ENCODE measurements around the gene ZNF385B. TPM values are rescaled to one million over a fixed set of nuclear protein-coding genes. Genes with fewer than 3 reads are reported as not detected.
"Not testable (repeated sequence)": the region's sequence is repeated elsewhere in the genome, so short reads cannot be mapped to it uniquely, and the experiment has no call there.

ZNF385B gene
- total and polyA plus RNA-seq, 11 donors = 0.07 to 12.2 (median 2.3) TPM

GRCh38 chr2:179790235-179791217, 70.9 kb downstream of the ZNF385B start:
- DNase-seq (no peak), ATAC-seq (no peak)
- Histone ChIP-seq H3K36me3 (no peaks in the 10 kb centered on the region), H3K4me3 (no peak overlapping the region), H3K4me1 (no peaks in the 10 kb centered on the region), H3K9me3 (no peaks in the 10 kb centered on the region), H3K27ac (no peak overlapping the region), H3K27me3 (no peaks in the 10 kb centered on the region)
- WGBS, 4 donors = 73 to 83% (median 80%) methylated on average over 3 of the region's 3 CpGs
- intact Hi-C loops (cut with DNase I) = no loop called here
- TF ChIP-seq POLR2A (IDR thresholded peaks at IDR 0.05) (no peak), CTCF (IDR thresholded peaks at IDR 0.05) (no peak)

DNA sequence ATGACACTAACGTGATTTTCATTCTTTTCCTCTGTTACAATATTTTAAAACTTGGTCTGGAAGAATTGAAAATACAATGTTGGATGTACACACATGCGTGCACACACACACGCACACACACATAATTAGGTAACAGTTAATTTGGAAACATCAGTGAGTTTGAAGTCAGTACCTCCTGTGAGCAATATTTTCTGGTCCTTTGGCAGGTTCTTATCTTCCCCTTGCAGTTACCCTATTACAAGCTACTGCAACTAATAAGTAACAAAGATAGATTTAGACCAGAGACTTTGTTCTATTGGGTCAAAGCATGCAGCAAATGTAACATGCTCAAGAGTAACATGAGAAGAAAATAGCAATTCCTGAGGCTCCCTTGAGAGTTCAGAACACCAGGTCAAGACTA, 73.3 kb downstream of the ZNF385B start:
- no peak overlapping the region for H3K4me3 ChIP-seq
- TF ChIP-seq POLR2A (IDR thresholded peaks at IDR 0.05) = no peak
- no peak for TF ChIP-seq CTCF (IDR thresholded peaks at IDR 0.05)
- no peaks in the 10 kb centered on the region for H3K4me1 ChIP-seq
- ATAC-seq (no peak), DNase-seq (no peak)
- H3K27me3 ChIP-seq = no peaks in the 10 kb centered on the region
- H3K27ac ChIP-seq = no peak overlapping the region
- peaks cover 0 to 5% (median 0%) of the 10 kb centered on the region in 12 donors for H3K9me3 ChIP-seq
- H3K36me3 ChIP-seq = no peaks in the 10 kb centered on the region
- intact Hi-C loops (cut with DNase I) = no loop called here
- 80 to 89% (median 82%) methylated on average over 3 of the region's 3 CpGs for WGBS, 4 donors

DNA sequence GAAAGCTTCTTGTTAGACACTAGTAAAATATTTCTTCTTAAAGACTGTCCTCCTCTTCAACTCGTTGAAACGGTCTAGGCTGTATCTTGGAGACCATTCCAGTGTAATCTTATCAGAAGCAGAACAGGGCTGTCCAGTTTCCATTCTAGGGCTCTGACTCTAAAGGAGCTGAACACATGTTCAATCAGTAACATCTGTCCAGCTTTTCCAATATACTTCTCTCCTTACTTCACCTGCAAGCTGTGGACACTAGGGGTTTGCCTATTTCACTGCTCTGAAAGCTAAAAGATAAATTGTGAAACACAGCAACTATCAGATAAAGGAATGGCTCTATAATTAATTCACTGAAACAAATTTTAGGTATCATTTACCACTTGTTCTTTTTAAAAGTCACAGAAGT, 73.8 kb downstream of the ZNF385B start:
- 9 to 22% (median 11%) methylated on average over 2 of the region's 2 CpGs for WGBS, 4 donors
- no peak overlapping the region for H3K4me3 ChIP-seq
- ATAC-seq (no peak), DNase-seq (no peak)
- H3K4me1 ChIP-seq = no peaks in the 10 kb centered on the region
- no peaks in the 10 kb centered on the region for H3K36me3 ChIP-seq
- TF ChIP-seq POLR2A (IDR thresholded peaks at IDR 0.05) (no peak), CTCF (IDR thresholded peaks at IDR 0.05) (no peak)
- no peak overlapping the region for H3K27ac ChIP-seq
- intact Hi-C loops (cut with DNase I) = no loop called here
- no peaks in the 10 kb centered on the region for H3K27me3 ChIP-seq
- peaks cover 0 to 8% (median 0%) of the 10 kb centered on the region in 12 donors for H3K9me3 ChIP-seq

- TF ChIP-seq POLR2A (IDR thresholded peaks at IDR 0.05) (no peak), CTCF (IDR thresholded peaks at IDR 0.05) (no peak)
- DNase-seq (no peak), ATAC-seq (no peak)
- Histone ChIP-seq H3K4me1 (no peaks in the 10 kb centered on the region), H3K27ac (no peak overlapping the region), H3K36me3 (no peaks in the 10 kb centered on the region), H3K9me3 (peaks cover 0 to 10% (median 0%) of the 10 kb centered on the region in 12 donors), H3K4me3 (no peak overlapping the region), H3K27me3 (no peaks in the 10 kb centered on the region)
- 93 to 100% (median 96%) methylated on average over 1 of the region's 1 CpG for WGBS, 4 donors
- intact Hi-C loops (cut with DNase I) = no loop called here
These were observed 75.5 kb downstream of the ZNF385B start for GRCh38 chr2:179785902-179786301.

DNA sequence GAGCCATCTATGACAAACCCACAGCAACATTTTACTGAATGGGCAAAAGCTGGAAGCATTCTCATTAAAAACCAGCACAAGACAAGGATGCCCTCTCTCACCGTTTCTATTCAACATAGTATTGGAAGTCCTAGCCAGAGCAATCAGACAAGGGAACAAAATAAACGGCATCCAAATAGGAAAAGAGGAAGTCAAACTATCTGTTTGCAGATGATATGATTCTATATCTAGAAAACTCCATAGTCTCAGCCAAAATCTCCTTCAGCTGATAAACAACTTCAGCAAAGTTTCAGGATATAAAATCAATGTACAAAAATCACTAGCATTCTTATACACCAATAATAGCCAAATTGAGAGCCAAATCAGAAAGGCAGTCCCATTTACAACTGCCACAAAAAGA, 79.1 kb downstream of the ZNF385B start:
- DNase-seq; H3K27ac ChIP-seq; H3K4me3 ChIP-seq; ATAC-seq; H3K4me1 ChIP-seq; H3K9me3 ChIP-seq; H3K27me3 ChIP-seq; H3K36me3 ChIP-seq; intact Hi-C loops (cut with DNase I): not testable (repeated sequence)
- 43 to 69% (median 63%) methylated on average over 2 of the region's 2 CpGs for WGBS, 4 donors

Data from heart left ventricle (tissue), 16 donors.